Measurements from ENCODE around the gene ACTR10. TPM values are rescaled to one million over a fixed set of nuclear protein-coding genes. Genes with fewer than 3 reads are reported as not detected.
A peak's percentile ranks its signal among the peaks of the same experiment; 100 is the strongest.

ACTR10 gene
- total RNA-seq, 1 donor from 2014 or later, result 40.5 TPM

- Mint-ChIP-seq H3K27me3 (peaks cover 4% of the 10 kb centered on the region), H3K4me1 (peaks cover 28% of the 10 kb centered on the region), H3K27ac (no peak overlapping the region), H3K36me3 (ENCODE audit: low read depth) (peaks cover 12% of the 10 kb centered on the region), H3K4me3 (no peak overlapping the region), H3K9me3 (no peaks in the 10 kb centered on the region)
- intact Hi-C loops (cut with micrococcal nuclease), result loop anchor here (5.0 kb wide), 1 partner anchor 439 kb away; the partner anchor contains the start of gene DACT1
- POLR2A ChIA-PET, result interaction anchor here (2.7 kb wide), 1 partner anchor 47 kb away, joined by 25 read pairs; the partner anchor contains the start of gene PSMA3
- ATAC-seq (ENCODE audit: low read depth) (no peak), DNase-seq (no peak)
- TF ChIP-seq CTCF (IDR thresholded peaks at IDR 0.05), result no peak
- CTCF ChIA-PET, result no interaction called here
These were observed 1.9 kb upstream of the ACTR10 start for GRCh38 chr14:58198086-58198485.

- no peak for TF ChIP-seq CTCF (IDR thresholded peaks at IDR 0.05)
- Mint-ChIP-seq H3K4me3 (peak overlapping the region; percentile 94), H3K9me3 (no peaks in the 10 kb centered on the region), H3K36me3 (ENCODE audit: low read depth) (peaks cover 21% of the 10 kb centered on the region), H3K27me3 (no peaks in the 10 kb centered on the region), H3K4me1 (peaks cover 28% of the 10 kb centered on the region), H3K27ac (peak overlapping the region; percentile 93)
- CTCF ChIA-PET, result no interaction called here
- POLR2A ChIA-PET, result interaction anchor here (0.6 to 2.7 kb wide), 6 partner anchors 9 to 98 kb away, joined by 3 to 25 read pairs (median 4); partner anchors contain the start of genes ARID4A and PSMA3
- DNase-seq (no peak), ATAC-seq (ENCODE audit: low read depth) (peak; percentile 8)
- intact Hi-C loops (cut with micrococcal nuclease), result loop anchor here (1.0 to 10.0 kb wide), 7 partner anchors 39 to 988 kb away; partner anchors contain the start of genes AP5M1, ARID4A, ARMH4 and DAAM1
These were observed 512 bp downstream of the ACTR10 start for GRCh38 chr14:58200480-58200841.

GRCh38 chr14:58200846-58201245 is 897 bp downstream of the ACTR10 start:
- TF ChIP-seq CTCF (IDR thresholded peaks at IDR 0.05), result no peak
- Mint-ChIP-seq H3K4me1 (peaks cover 29% of the 10 kb centered on the region), H3K27me3 (no peaks in the 10 kb centered on the region), H3K4me3 (peak overlapping the region; percentile 94), H3K9me3 (no peaks in the 10 kb centered on the region), H3K36me3 (ENCODE audit: low read depth) (peaks cover 23% of the 10 kb centered on the region), H3K27ac (peak overlapping the region; percentile 93)
- ATAC-seq (ENCODE audit: low read depth) (no peak), DNase-seq (no peak)
- intact Hi-C loops (cut with micrococcal nuclease), result loop anchor here (1.0 to 10.0 kb wide), 7 partner anchors 38 to 987 kb away; partner anchors contain the start of genes AP5M1, ARID4A, ARMH4 and DAAM1
- POLR2A ChIA-PET, result interaction anchor here (0.9 to 2.7 kb wide), 4 partner anchors 9 to 97 kb away, joined by 3 to 25 read pairs (median 12); partner anchors contain the start of genes ARID4A and PSMA3
- CTCF ChIA-PET, result no interaction called here

GRCh38 chr14:58213176-58213575 is 13.2 kb downstream of the ACTR10 start:
- ChIA-PET POLR2A (no interaction called here), CTCF (no interaction called here)
- Mint-ChIP-seq H3K4me1 (no peaks in the 10 kb centered on the region), H3K27ac (no peak overlapping the region), H3K9me3 (peaks cover 2% of the 10 kb centered on the region), H3K4me3 (no peak overlapping the region), H3K36me3 (ENCODE audit: low read depth) (peaks cover 57% of the 10 kb centered on the region), H3K27me3 (no peaks in the 10 kb centered on the region)
- intact Hi-C loops (cut with micrococcal nuclease), result no loop called here
- DNase-seq, result no peak
- no peak for ATAC-seq (ENCODE audit: low read depth)
- TF ChIP-seq CTCF (IDR thresholded peaks at IDR 0.05), result no peak

- intact Hi-C loops (cut with micrococcal nuclease), result no loop called here
- Mint-ChIP-seq H3K4me3 (no peak overlapping the region), H3K27ac (no peak overlapping the region), H3K4me1 (no peaks in the 10 kb centered on the region), H3K36me3 (ENCODE audit: low read depth) (peaks cover 45% of the 10 kb centered on the region), H3K27me3 (no peaks in the 10 kb centered on the region), H3K9me3 (peaks cover 2% of the 10 kb centered on the region)
- ATAC-seq (ENCODE audit: low read depth), result no peak
- ChIA-PET CTCF (no interaction called here), POLR2A (no interaction called here)
- no peak for TF ChIP-seq CTCF (IDR thresholded peaks at IDR 0.05)
- DNase-seq, result no peak
These were observed 15.4 kb downstream of the ACTR10 start for GRCh38 chr14:58215191-58215914.

All from activated B cell treated with CpG ODN at 0.5 μM for 24 hours (primary cell).